CD4-positive, alpha-beta memory T cell (primary cell): ENCODE measurements around the gene RNGTT. TPM values are rescaled to one million over a fixed set of nuclear protein-coding genes. Genes with fewer than 3 reads are reported as not detected.
A peak's percentile ranks its signal among the peaks of the same experiment; 100 is the strongest.
"Not testable (repeated sequence)": the region's sequence is repeated elsewhere in the genome, so short reads cannot be mapped to it uniquely, and the experiment has no call there.

Experiments used
- CTCF ChIA-PET: fragments of 350-600 bp; sonication (Branson Sonifier 250); formaldehyde crosslinking; loops from one replicate; lab custom pipeline; 2021; ENCODE audit warnings: inconsistent platforms; ENCODE audit not compliant: partially characterized antibody; lab: Charles Lee
- POLR2A ChIA-PET: fragments of 350-600 bp; sonication (Branson Sonifier 250); formaldehyde crosslinking; loops from one replicate; lab custom pipeline; 2021; ENCODE audit not compliant: partially characterized antibody; lab: Charles Lee
- DNase-seq, 5 donors: peaks; one replicate each; pipeline versions ENCODE4 v3.0.0 to v3.0.0-alpha.2; 2020 to 2022; ENCODE audit warnings: mixed read lengths in 1 of 5
- H3K27ac ChIP-seq: one replicate; pipeline ENCODE4 v1.7.0; 2013; ENCODE audit warnings: low read depth, low read length
- H3K27me3 ChIP-seq: 2 replicates; pipeline ENCODE4 v1.7.0; 2013; ENCODE audit warnings: mild to moderate bottlenecking, low read length, moderate library complexity; ENCODE audit not compliant: insufficient read depth
- H3K36me3 ChIP-seq: 2 replicates; pipeline ENCODE4 v1.7.0; 2013; ENCODE audit warnings: mild to moderate bottlenecking, low read length, moderate library complexity; ENCODE audit not compliant: insufficient read depth
- H3K4me1 ChIP-seq: 2 replicates; pipeline ENCODE4 v1.7.0; 2013; ENCODE audit warnings: mild to moderate bottlenecking, low read length, moderate library complexity; ENCODE audit not compliant: insufficient read depth
- H3K4me3 ChIP-seq, 2 donors: one replicate each; pipeline ENCODE4 v1.7.0; 2013; ENCODE audit warnings: low read length in 2 of 2, mild to moderate bottlenecking in 1 of 2
- H3K9me3 ChIP-seq, 2 donors: one replicate each; pipeline ENCODE4 v1.7.0; 2013; ENCODE audit warnings: low read length in 2 of 2, control low read depth in 1 of 2; ENCODE audit not compliant: control insufficient read depth in 1 of 2
- H3K27ac Mint-ChIP-seq, 7 donors: one replicate each; pipeline ENCODE4 v1.8.0; 2020 to 2021; ENCODE audit warnings: mixed read lengths in 7 of 7, mild to moderate bottlenecking in 6 of 7, inconsistent platforms in 3 of 7, moderate library complexity in 3 of 7
- H3K27me3 Mint-ChIP-seq, 2 donors: one replicate each; pipeline ENCODE4 v1.8.0; 2020 to 2021; ENCODE audit warnings: mixed read lengths in 2 of 2
- H3K36me3 Mint-ChIP-seq, 2 donors: one replicate each; pipeline ENCODE4 v1.8.0; 2020 to 2021; ENCODE audit warnings: mixed read lengths in 2 of 2, inconsistent platforms in 1 of 2, mild to moderate bottlenecking in 1 of 2
- H3K4me1 Mint-ChIP-seq, 4 donors: one replicate each; pipeline ENCODE4 v1.8.0; 2020 to 2021; ENCODE audit warnings: mixed read lengths in 4 of 4, mild to moderate bottlenecking in 1 of 4
- H3K4me3 Mint-ChIP-seq, 8 donors: one replicate each; pipeline ENCODE4 v1.8.0; 2020 to 2021; ENCODE audit warnings: mixed read lengths in 8 of 8, mild to moderate bottlenecking in 7 of 8, moderate library complexity in 6 of 8, inconsistent platforms in 3 of 8
- H3K9me3 Mint-ChIP-seq, 8 donors: one replicate each; pipeline ENCODE4 v1.8.0; 2020 to 2021; ENCODE audit warnings: mixed read lengths in 8 of 8, mild to moderate bottlenecking in 5 of 8, inconsistent platforms in 3 of 8, moderate library complexity in 1 of 8
- intact Hi-C: fragments of 100-400 bp; cut with micrococcal nuclease; formaldehyde crosslinking; loops from one replicate; pipeline ENCODE4 v1.15.1; 2023
- polyA plus RNA-seq, 2 donors: library from polyadenylated mRNA; unstranded; fragments of 300-500 nt; fragmentation: Illumina TruSeq; gene quantifications; one replicate each; pipeline ENCODE4 v1.2.3, GENCODE V29; 2021
- total RNA-seq, 2 experiments: library from RNA; stranded (reverse); gene quantifications; one replicate each; pipeline ENCODE4 v1.2.3, GENCODE V29; 2021

RNGTT gene
- total and polyA plus RNA-seq, 4 experiments from 2014 or later = 17.3 to 21.8 (median 19.1) TPM

- H3K9me3 Mint-ChIP-seq = peaks cover 0 to 10% (median 4%) of the 10 kb centered on the region in 8 donors
- peaks cover 0 to 2% of the 10 kb centered on the region in 2 donors for H3K36me3 Mint-ChIP-seq
- H3K27me3 Mint-ChIP-seq = no peaks in the 10 kb centered on the region
- H3K4me1 Mint-ChIP-seq = no peaks in the 10 kb centered on the region
- ChIA-PET POLR2A (no interaction called here), CTCF (interaction anchor here (1.2 kb wide), 1 partner anchor 10 kb away, joined by 3 read pairs; no protein-coding TSS in a partner anchor)
- Histone ChIP-seq H3K36me3 (no peaks in the 10 kb centered on the region), H3K4me3 (no peak overlapping the region), H3K27me3 (no peaks in the 10 kb centered on the region), H3K9me3 (no peaks in the 10 kb centered on the region), H3K27ac (no peak overlapping the region), H3K4me1 (no peaks in the 10 kb centered on the region)
- no peak for DNase-seq
- no peak overlapping the region for H3K4me3 Mint-ChIP-seq
- intact Hi-C loops = no loop called here
- H3K27ac Mint-ChIP-seq = peak overlapping the region in 2 of 7 donors; percentile 9 to 48
Observed at GRCh38 chr6:88972504-88973423, 9.3 kb upstream of the RNGTT start.

DNA sequence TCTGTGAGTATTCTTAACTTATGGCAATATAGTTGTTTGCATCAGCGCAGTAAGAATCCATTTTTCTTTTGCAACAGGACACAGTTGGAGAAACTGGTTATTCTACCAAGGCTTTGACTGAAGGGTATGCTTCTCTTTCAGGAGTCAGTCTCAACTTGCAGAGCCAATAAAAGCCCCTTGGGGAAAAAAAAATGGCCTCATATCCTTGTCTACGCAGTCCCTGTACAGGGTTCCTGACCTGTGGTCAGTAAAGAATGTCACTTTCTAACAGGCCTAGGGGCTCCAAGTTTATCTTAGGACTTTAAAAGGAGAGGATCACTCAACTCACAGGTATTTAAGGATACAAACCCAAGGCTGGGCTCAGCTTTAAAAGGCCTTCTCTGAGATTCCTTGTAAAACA, 6.9 kb upstream of the RNGTT start:
- H3K9me3 Mint-ChIP-seq = peaks cover 0 to 16% (median 8%) of the 10 kb centered on the region in 8 donors
- H3K27ac Mint-ChIP-seq = no peak overlapping the region
- no peaks in the 10 kb centered on the region for H3K9me3 ChIP-seq
- no peaks in the 10 kb centered on the region for H3K27me3 Mint-ChIP-seq
- H3K36me3 Mint-ChIP-seq = peaks cover 0 to 2% of the 10 kb centered on the region in 2 donors
- no peak overlapping the region for H3K4me3 Mint-ChIP-seq
- no peaks in the 10 kb centered on the region for H3K36me3 ChIP-seq
- H3K4me1 ChIP-seq = no peaks in the 10 kb centered on the region
- POLR2A ChIA-PET = no interaction called here
- no peak for DNase-seq
- no peaks in the 10 kb centered on the region for H3K4me1 Mint-ChIP-seq
- no peak overlapping the region for H3K4me3 ChIP-seq
- no peak overlapping the region for H3K27ac ChIP-seq
- CTCF ChIA-PET = no interaction called here
- no peaks in the 10 kb centered on the region for H3K27me3 ChIP-seq
- intact Hi-C loops = no loop called here

GRCh38 chr6:88969255-88969654, 5.8 kb upstream of the RNGTT start:
- H3K4me3 Mint-ChIP-seq, POLR2A ChIA-PET, H3K4me1 Mint-ChIP-seq, H3K4me3 ChIP-seq, H3K27me3 ChIP-seq, H3K4me1 ChIP-seq, intact Hi-C loops, H3K27me3 Mint-ChIP-seq, DNase-seq, H3K36me3 Mint-ChIP-seq, H3K36me3 ChIP-seq, H3K9me3 ChIP-seq, H3K27ac ChIP-seq: not testable (repeated sequence)
- CTCF ChIA-PET = interaction anchor here (0.8 kb wide), 1 partner anchor 13 kb away, joined by 3 read pairs; no protein-coding TSS in a partner anchor
- Mint-ChIP-seq H3K27ac (peak overlapping the region in 1 of 7 donors; percentile 8), H3K9me3 (peaks cover 0 to 16% (median 8%) of the 10 kb centered on the region in 8 donors)

DNA sequence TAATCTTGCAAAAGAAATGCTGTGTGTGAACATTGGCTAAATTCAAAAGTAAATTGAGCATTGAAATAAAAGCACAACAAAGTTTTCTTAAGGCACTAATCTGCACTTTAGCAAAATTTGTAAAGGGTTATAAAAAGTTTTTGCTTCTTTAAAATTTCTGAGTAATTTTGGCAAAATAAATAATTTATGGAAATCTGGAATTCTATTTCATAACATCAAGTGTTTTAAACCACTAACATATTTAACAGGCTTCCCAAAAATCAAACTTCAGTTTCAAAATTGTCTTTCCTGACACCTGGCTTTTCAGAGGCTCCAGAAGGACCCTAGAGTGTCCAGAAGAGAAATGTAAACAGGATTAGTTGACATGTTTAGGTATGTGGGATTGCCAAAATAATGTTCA, 4.5 kb upstream of the RNGTT start:
- Histone ChIP-seq H3K9me3 (no peaks in the 10 kb centered on the region), H3K36me3 (no peaks in the 10 kb centered on the region), H3K27me3 (no peaks in the 10 kb centered on the region), H3K4me1 (peaks cover 11% of the 10 kb centered on the region), H3K4me3 (no peak overlapping the region), H3K27ac (no peak overlapping the region)
- H3K4me1 Mint-ChIP-seq = peaks cover 6 to 20% (median 10%) of the 10 kb centered on the region in 4 donors
- peaks cover 0 to 11% of the 10 kb centered on the region in 2 donors for H3K36me3 Mint-ChIP-seq
- H3K4me3 Mint-ChIP-seq = no peak overlapping the region
- no peak for DNase-seq
- POLR2A ChIA-PET = interaction anchor here (0.6 kb wide), 1 partner anchor 356 kb away, joined by 3 read pairs; no protein-coding TSS in a partner anchor
- intact Hi-C loops = no loop called here
- H3K27me3 Mint-ChIP-seq = no peaks in the 10 kb centered on the region
- peaks cover 0 to 16% (median 8%) of the 10 kb centered on the region in 8 donors for H3K9me3 Mint-ChIP-seq
- no peak overlapping the region for H3K27ac Mint-ChIP-seq
- CTCF ChIA-PET = no interaction called here

- Histone ChIP-seq H3K4me1 (peaks cover 30% of the 10 kb centered on the region), H3K36me3 (no peaks in the 10 kb centered on the region), H3K27ac (no peak overlapping the region), H3K27me3 (no peaks in the 10 kb centered on the region), H3K4me3 (no peak overlapping the region), H3K9me3 (no peaks in the 10 kb centered on the region)
- H3K27me3 Mint-ChIP-seq = no peaks in the 10 kb centered on the region
- peak overlapping the region in 2 of 8 donors; percentile 46 to 50 for H3K4me3 Mint-ChIP-seq
- CTCF ChIA-PET = interaction anchor here (1.5 kb wide), 1 partner anchor 17 kb away, joined by 3 read pairs; no protein-coding TSS in a partner anchor
- intact Hi-C loops = no loop called here
- H3K36me3 Mint-ChIP-seq = peaks cover 0 to 13% of the 10 kb centered on the region in 2 donors
- peaks cover 0 to 16% (median 8%) of the 10 kb centered on the region in 8 donors for H3K9me3 Mint-ChIP-seq
- H3K27ac Mint-ChIP-seq = peak overlapping the region in 1 of 7 donors; percentile 2
- DNase-seq = no peak
- POLR2A ChIA-PET = no interaction called here
- H3K4me1 Mint-ChIP-seq = peaks cover 12 to 38% (median 20%) of the 10 kb centered on the region in 4 donors
Observed at GRCh38 chr6:88965691-88966090, 2.3 kb upstream of the RNGTT start.

DNA sequence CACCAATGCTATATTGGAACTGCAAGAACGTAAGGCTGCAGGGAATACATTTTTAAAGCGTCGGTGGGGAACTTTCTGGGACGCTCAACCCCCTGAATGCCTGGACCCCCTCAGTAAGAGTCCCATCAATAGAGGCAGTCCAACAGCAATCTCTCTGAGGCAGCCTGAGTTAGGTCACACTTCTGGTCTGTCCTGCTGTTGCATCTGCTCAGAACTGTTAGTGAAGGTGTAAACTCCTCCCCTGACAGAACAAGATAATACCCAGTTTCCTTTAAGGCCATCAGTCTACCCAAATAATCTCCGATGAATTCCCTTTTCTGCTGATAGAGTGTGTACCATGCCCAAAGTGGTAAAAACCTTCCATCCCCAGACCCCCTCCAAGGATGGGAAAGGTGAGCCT, 1.1 kb upstream of the RNGTT start:
- no peaks in the 10 kb centered on the region for H3K9me3 ChIP-seq
- peaks cover 30% of the 10 kb centered on the region for H3K4me1 ChIP-seq
- Mint-ChIP-seq H3K36me3 (peaks cover 5 to 13% of the 10 kb centered on the region in 2 donors), H3K9me3 (peaks cover 0 to 16% (median 8%) of the 10 kb centered on the region in 8 donors), H3K4me1 (peaks cover 18 to 47% (median 29%) of the 10 kb centered on the region in 4 donors), H3K27ac (peak overlapping the region in 4 of 7 donors; percentile 14 to 81 (median 58)), H3K4me3 (peak overlapping the region; percentile 45 to 99 (median 94)), H3K27me3 (no peaks in the 10 kb centered on the region)
- no peak overlapping the region for H3K27ac ChIP-seq
- no peak for DNase-seq
- ChIA-PET CTCF (interaction anchor here (0.9 to 2.7 kb wide), 3 partner anchors 16 to 333 kb away, joined by 3 to 11 read pairs (median 3); no protein-coding TSS in a partner anchor), POLR2A (interaction anchor here (4.9 kb wide), 1 partner anchor 116 kb away, joined by 102 read pairs; the partner anchor contains the start of gene PNRC1)
- no peak overlapping the region for H3K4me3 ChIP-seq
- H3K27me3 ChIP-seq = no peaks in the 10 kb centered on the region
- no peaks in the 10 kb centered on the region for H3K36me3 ChIP-seq
- intact Hi-C loops = loop anchor here (5.0 kb wide), 3 partner anchors 388 to 1557 kb away; partner anchors contain the start of genes AKIRIN2, CFAP206 and UBE2J1

- intact Hi-C loops = no loop called here
- Mint-ChIP-seq H3K36me3 (peaks cover 20 to 21% of the 10 kb centered on the region in 2 donors), H3K27ac (no peak overlapping the region), H3K4me3 (no peak overlapping the region), H3K4me1 (peaks cover 40 to 70% (median 55%) of the 10 kb centered on the region in 4 donors), H3K9me3 (peaks cover 0 to 9% (median 6%) of the 10 kb centered on the region in 8 donors), H3K27me3 (no peaks in the 10 kb centered on the region)
- no peaks in the 10 kb centered on the region for H3K36me3 ChIP-seq
- no peaks in the 10 kb centered on the region for H3K27me3 ChIP-seq
- no peak for DNase-seq
- peaks cover 0 to 5% of the 10 kb centered on the region in 2 donors for H3K9me3 ChIP-seq
- H3K4me1 ChIP-seq = peaks cover 30% of the 10 kb centered on the region
- no peak overlapping the region for H3K27ac ChIP-seq
- ChIA-PET POLR2A (no interaction called here), CTCF (no interaction called here)
- no peak overlapping the region for H3K4me3 ChIP-seq
Observed at GRCh38 chr6:88958842-88959241, 4.6 kb downstream of the RNGTT start.
